PC-3 (cell line): ENCODE data around the gene CAPZB. TPM values are rescaled to one million over a fixed set of nuclear protein-coding genes. Genes with fewer than 3 reads are reported as not detected.
"Not testable (repeated sequence)": the region's sequence is repeated elsewhere in the genome, so short reads cannot be mapped to it uniquely, and the experiment has no call there.

ENCODE experiments used
- ATAC-seq: fragments of 200-7000 bp; cut with Tn5 transposase; 2 replicates; pipeline ENCODE4 v1.9.1; 2020; ENCODE audit warnings: mild to moderate bottlenecking, moderate library complexity
- BruUV-seq: library from RNA; stranded (reverse); fragments of 400-500 nt; replicated peaks from 2 replicates; lab custom pipeline; 2021; lab: Mats Ljungman, UMichigan
- CTCF ChIA-PET: fragments of 300-600 bp; sonication (Branson Sonifier 250); formaldehyde crosslinking; loops from one replicate; lab custom pipeline; 2022; ENCODE audit warnings: antibody characterized with exemption; lab: Charles Lee
- POLR2A ChIA-PET: fragments of 300-600 bp; sonication (Branson Sonifier 250); formaldehyde crosslinking; loops from one replicate; lab custom pipeline; 2022; ENCODE audit warnings: antibody characterized with exemption; ENCODE audit not compliant: unreplicated experiment; lab: Charles Lee
- DNase-seq: peaks from one replicate; pipeline ENCODE4 v3.0.0-alpha.2; 2015
- H2AFZ ChIP-seq: fragments of 300-600 bp; sonication (generic); 2 replicates; pipeline ENCODE4 v1.6.0; 2016; ENCODE audit warnings: antibody characterized with exemption, low read length
- H3F3A ChIP-seq: fragments of 300-600 bp; sonication (generic); one replicate; pipeline ENCODE4 v1.6.0; 2017; ENCODE audit warnings: antibody characterized with exemption, low read length, control low read depth, mild to moderate bottlenecking; ENCODE audit not compliant: unreplicated experiment
- H3K27ac ChIP-seq: fragments of 300-600 bp; sonication (generic); 2 replicates; pipeline ENCODE4 v1.5.1; 2016; ENCODE audit warnings: mild to moderate bottlenecking, low read length
- H3K27me3 ChIP-seq: fragments of 300-600 bp; sonication (generic); 2 replicates; pipeline ENCODE4 v1.6.1; 2016; ENCODE audit warnings: low read length, mixed read lengths
- H3K36me3 ChIP-seq: fragments of 300-600 bp; sonication (generic); 2 replicates; pipeline ENCODE4 v1.6.1; 2016; ENCODE audit warnings: low read depth, mixed run types, low read length, mixed read lengths
- H3K4me1 ChIP-seq: fragments of 300-600 bp; sonication (generic); 2 replicates; pipeline ENCODE4 v1.5.1; 2016; ENCODE audit warnings: low read length; ENCODE audit not compliant: insufficient read depth
- H3K4me2 ChIP-seq: fragments of 300-600 bp; sonication (generic); 2 replicates; pipeline ENCODE4 v1.6.0; 2016; ENCODE audit warnings: low read length
- H3K4me3 ChIP-seq: fragments of 300-600 bp; sonication (generic); 2 replicates; pipeline ENCODE4 v1.5.1; 2016; ENCODE audit warnings: mild to moderate bottlenecking, low read length, mixed read lengths
- H3K79me2 ChIP-seq: fragments of 300-600 bp; sonication (generic); 2 replicates; pipeline ENCODE4 v1.6.1; 2017; ENCODE audit warnings: low read length, mixed read lengths
- H3K9ac ChIP-seq: fragments of 300-600 bp; sonication (generic); 2 replicates; pipeline ENCODE4 v1.6.0; 2016; ENCODE audit warnings: mild to moderate bottlenecking, low read length
- H3K9me2 ChIP-seq: fragments of 300-600 bp; sonication (generic); replicated peaks from 2 replicates; pipeline ENCODE4 v1.6.1; 2016; ENCODE audit warnings: mixed run types, low read length, mixed read lengths
- H3K9me3 ChIP-seq: fragments of 300-600 bp; sonication (generic); 2 replicates; pipeline ENCODE4 v1.6.1; 2016; ENCODE audit warnings: low read length, mixed read lengths
- H4K20me1 ChIP-seq: fragments of 300-600 bp; sonication (generic); 2 replicates; pipeline ENCODE4 v1.6.1; 2016; ENCODE audit warnings: low read length, mixed read lengths
- CTCF ChIP-seq: fragments of 300-600 bp; sonication (generic); conservative IDR thresholded peaks from 2 replicates; pipeline ENCODE4 v1.5.1; 2017; ENCODE audit warnings: antibody characterized with exemption, low read depth, mild to moderate bottlenecking, low read length
- EZH2 ChIP-seq: fragments of 300-600 bp; sonication (generic); IDR thresholded peaks from one replicate; pipeline ENCODE4 v1.6.1; 2017; ENCODE audit warnings: antibody characterized with exemption, mild to moderate bottlenecking, low read length; ENCODE audit not compliant: unreplicated experiment
- EZH2phosphoT487 ChIP-seq: fragments of 300-600 bp; sonication (generic); IDR thresholded peaks from 2 replicates; pipeline ENCODE4 v1.6.1; 2018; ENCODE audit warnings: mild to moderate bottlenecking, antibody characterized with exemption, low read length, borderline replicate concordance
- intact Hi-C: fragments of 100-400 bp; cut with micrococcal nuclease; formaldehyde crosslinking; loops from 2 replicates; pipeline ENCODE4 v1.9.0; 2023
- total RNA-seq: library from RNA; depleted of rRNA; stranded (reverse); fragments of >200 nt; gene quantifications from 2 replicates; pipeline ENCODE4 v1.2.3, GENCODE V29; 2014

The CAPZB gene
- total RNA-seq, 1 experiment from 2014 or later: 86.7 TPM

- H4K20me1 ChIP-seq: no peaks in the 10 kb centered on the region
- H2AFZ ChIP-seq: no peak overlapping the region
- no peaks in the 10 kb centered on the region for H3K79me2 ChIP-seq
- TF ChIP-seq EZH2: no peak
- TF ChIP-seq CTCF: no peak
- TF ChIP-seq EZH2phosphoT487: no peak
- H3K4me2 ChIP-seq: no peak overlapping the region
- no peak overlapping the region for H3K4me3 ChIP-seq
- no peak overlapping the region for H3K9ac ChIP-seq
- no peaks in the 10 kb centered on the region for H3K27me3 ChIP-seq
- no peak overlapping the region for H3K27ac ChIP-seq
- intact Hi-C loops: loop anchor here (5.0 kb wide), 1 partner anchor 41 kb away; the partner anchor contains the start of gene CAPZB
- ATAC-seq (no peak), DNase-seq (no peak)
- ChIA-PET POLR2A (no interaction called here), CTCF (no interaction called here)
- no TSS peak for BruUV-seq
- no peaks in the 10 kb centered on the region for H3K9me2 ChIP-seq
- no peaks in the 10 kb centered on the region for H3K9me3 ChIP-seq
- no peaks in the 10 kb centered on the region for H3F3A ChIP-seq
- H3K4me1 ChIP-seq: peaks cover 18% of the 10 kb centered on the region
- H3K36me3 ChIP-seq: no peaks in the 10 kb centered on the region
Measured at GRCh38 chr1:19528438-19528837, 43.1 kb upstream of the CAPZB start.

DNA sequence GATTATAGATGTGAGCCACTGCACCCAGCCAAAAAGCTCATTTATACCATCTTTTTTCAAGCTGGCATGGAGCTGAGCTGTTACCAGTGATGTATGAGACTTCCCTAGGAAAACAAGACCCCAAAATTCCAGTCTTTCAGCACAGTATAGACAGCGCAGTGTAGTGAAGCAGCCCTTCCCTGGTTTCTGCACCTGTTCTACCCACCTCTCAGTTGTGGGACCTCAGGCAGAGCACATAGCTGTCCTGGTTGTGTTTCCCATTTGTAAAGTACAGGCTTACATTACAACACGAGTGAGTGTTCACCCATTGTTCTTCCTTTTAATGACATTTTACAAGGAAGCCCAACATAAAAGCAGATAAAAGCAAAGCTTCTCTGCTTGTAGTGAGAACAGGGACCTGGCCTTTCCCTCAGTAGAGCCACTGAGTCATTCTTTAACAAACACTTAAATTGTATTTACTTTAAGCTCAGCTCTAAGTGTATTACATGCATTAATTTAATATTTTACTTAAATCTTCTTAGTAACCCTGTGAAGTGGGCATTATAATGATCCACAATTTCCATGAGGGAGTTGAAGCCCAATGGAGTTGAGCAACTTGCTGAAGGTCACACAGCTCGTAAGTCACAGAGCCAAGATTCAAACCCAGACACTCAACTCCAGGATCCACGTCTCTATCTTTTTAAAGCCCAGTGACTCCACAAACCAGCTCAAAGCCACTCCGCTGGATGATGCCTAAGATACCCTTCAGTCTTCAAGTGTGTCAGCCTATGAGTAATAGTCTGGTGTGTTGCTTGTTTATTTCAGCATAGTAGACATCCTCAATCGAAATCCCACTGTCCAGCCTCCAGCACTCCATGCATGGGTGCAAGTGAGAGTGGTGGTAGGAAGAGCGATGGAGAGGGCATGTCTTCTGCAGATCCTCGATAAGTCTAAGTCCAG is 40.5 kb upstream of the CAPZB start:
- H3K4me3 ChIP-seq: no peak overlapping the region
- no TSS peak for BruUV-seq
- H3K9me3 ChIP-seq: no peaks in the 10 kb centered on the region
- no peaks in the 10 kb centered on the region for H3K9me2 ChIP-seq
- ATAC-seq (peak; percentile 97), DNase-seq (peak; percentile 66)
- H3K4me2 ChIP-seq: peak overlapping the region; percentile 53
- no peaks in the 10 kb centered on the region for H4K20me1 ChIP-seq
- H3K79me2 ChIP-seq: no peaks in the 10 kb centered on the region
- intact Hi-C loops: loop anchor here (5.0 kb wide), 1 partner anchor 39 kb away; the partner anchor contains the start of gene CAPZB
- peak overlapping the region; percentile 70 for H3K27ac ChIP-seq
- ChIA-PET POLR2A (interaction anchor here (0.6 kb wide), 1 partner anchor 373 kb away, joined by 4 read pairs; no protein-coding TSS in a partner anchor), CTCF (interaction anchor here (0.5 to 1.1 kb wide), 2 partner anchors 39 to 104 kb away, joined by 3 read pairs; no protein-coding TSS in a partner anchor)
- H3K36me3 ChIP-seq: no peaks in the 10 kb centered on the region
- no peaks in the 10 kb centered on the region for H3K27me3 ChIP-seq
- H3K4me1 ChIP-seq: peaks cover 18% of the 10 kb centered on the region
- H2AFZ ChIP-seq: no peak overlapping the region
- no peaks in the 10 kb centered on the region for H3F3A ChIP-seq
- no peak overlapping the region for H3K9ac ChIP-seq
- no peak for TF ChIP-seq CTCF
- no peak for TF ChIP-seq EZH2
- TF ChIP-seq EZH2phosphoT487: no peak

GRCh38 chr1:19524791-19525190 is 39.5 kb upstream of the CAPZB start:
- Histone ChIP-seq H3K9me3 (no peaks in the 10 kb centered on the region), H3K36me3 (no peaks in the 10 kb centered on the region), H3K27ac (no peak overlapping the region; the same call in 1 of the 2 replicates), H2AFZ (no peak overlapping the region), H3K9me2 (no peaks in the 10 kb centered on the region), H3F3A (no peaks in the 10 kb centered on the region), H3K9ac (no peak overlapping the region), H4K20me1 (no peaks in the 10 kb centered on the region), H3K4me1 (peaks cover 18% of the 10 kb centered on the region), H3K27me3 (no peaks in the 10 kb centered on the region), H3K79me2 (no peaks in the 10 kb centered on the region), H3K4me2 (no peak overlapping the region), H3K4me3 (no peak overlapping the region)
- DNase-seq (no peak), ATAC-seq (no peak)
- ChIA-PET POLR2A (no interaction called here), CTCF (interaction anchor here (1.1 kb wide), 1 partner anchor 38 kb away, joined by 3 read pairs; no protein-coding TSS in a partner anchor)
- no peak for TF ChIP-seq EZH2phosphoT487
- TF ChIP-seq CTCF: no peak
- no peak for TF ChIP-seq EZH2
- no TSS peak for BruUV-seq
- intact Hi-C loops: loop anchor here (5.0 kb wide), 1 partner anchor 37 kb away; the partner anchor contains the start of gene CAPZB

DNA sequence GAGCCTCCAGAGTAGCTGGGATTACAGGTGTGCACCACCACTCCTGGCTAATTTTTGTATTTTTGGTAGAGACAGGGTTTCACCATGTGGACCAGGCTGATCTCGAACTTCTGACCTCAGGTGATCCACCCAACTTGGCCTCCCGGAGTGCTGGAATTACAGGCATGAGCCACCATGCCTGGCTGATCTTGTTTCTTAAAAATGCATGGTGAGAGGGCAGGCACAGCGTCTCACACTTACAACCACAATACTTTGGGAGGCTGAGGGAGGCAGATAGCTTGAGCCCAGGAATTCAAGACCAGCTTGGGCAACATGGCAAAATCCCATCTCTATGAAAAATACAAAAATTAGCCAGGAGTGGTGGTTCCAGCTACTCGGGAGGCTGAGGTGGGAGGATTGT is 37.2 kb upstream of the CAPZB start:
- BruUV-seq, H3F3A ChIP-seq, H3K9me3 ChIP-seq, H3K27ac ChIP-seq, ATAC-seq, H2AFZ ChIP-seq, DNase-seq, H3K9ac ChIP-seq, CTCF ChIA-PET, H4K20me1 ChIP-seq, POLR2A ChIA-PET, H3K9me2 ChIP-seq, H3K36me3 ChIP-seq, H3K4me3 ChIP-seq, H3K4me2 ChIP-seq, H3K79me2 ChIP-seq, intact Hi-C loops, H3K27me3 ChIP-seq: not testable (repeated sequence)
- peaks cover 18% of the 10 kb centered on the region for H3K4me1 ChIP-seq
